HepG2 (cell line): ENCODE results near the gene EFNA3. TPM values are rescaled to one million over a fixed set of nuclear protein-coding genes. Genes with fewer than 3 reads are reported as not detected.

ENCODE experiments used
- CCDC6 ChIP-seq: sonication (generic); formaldehyde crosslinking; IDR thresholded peaks from 2 replicates; pipeline ENCODE4 v1.8.1; 2022; ENCODE audit warnings: mild to moderate bottlenecking, missing genetic modification reagents, moderate library complexity
- FOXA1 ChIP-seq, 2 experiments: fragments of 450-650 bp in 1 of 2; sonication (generic) in 1 of 2; formaldehyde crosslinking in 1 of 2; IDR thresholded peaks; 2 replicates each; pipeline versions ENCODE4 v1.4.0 to v1.6.1; 2016 to 2020; ENCODE audit warnings: missing genetic modification reagents in 1 of 2
- GRHL1 ChIP-seq: sonication (generic); formaldehyde crosslinking; conservative IDR thresholded peaks from 2 replicates; pipeline ENCODE4 v1.8.0; 2022; ENCODE audit warnings: missing genetic modification reagents
- HES4 ChIP-seq: sonication (generic); formaldehyde crosslinking; IDR thresholded peaks from 2 replicates; pipeline ENCODE4 v1.9.0; 2021; ENCODE audit warnings: mild to moderate bottlenecking, missing genetic modification reagents, borderline replicate concordance
- HMG20A ChIP-seq: IDR thresholded peaks from 2 replicates; pipeline ENCODE4 v1.6.1; 2016; ENCODE audit warnings: borderline replicate concordance
- MEIS1 ChIP-seq: sonication (generic); formaldehyde crosslinking; IDR thresholded peaks from 2 replicates; pipeline ENCODE4 v1.9.0; 2021; ENCODE audit warnings: mild to moderate bottlenecking, missing genetic modification reagents, moderate library complexity, borderline replicate concordance
- SOX6 ChIP-seq, 2 experiments: fragments of 450-650 bp in 1 of 2; sonication (generic) in 1 of 2; formaldehyde crosslinking in 1 of 2; IDR thresholded peaks; 2 replicates each; pipeline versions ENCODE4 v1.4.0 to v1.6.1; 2017 to 2020; ENCODE audit warnings: antibody characterized with exemption in 1 of 2, mild to moderate bottlenecking in 1 of 2, missing genetic modification reagents in 1 of 2
- SP1 ChIP-seq, 2 experiments: fragments of 450-650 bp in 1 of 2; sonication (generic) in 1 of 2; formaldehyde crosslinking in 1 of 2; IDR thresholded peaks; 2 replicates each; pipeline versions ENCODE4 v1.4.0 to v1.6.1; 2016 to 2020; ENCODE audit warnings: missing genetic modification reagents in 1 of 2
- TFDP1 ChIP-seq: IDR thresholded peaks from 2 replicates; pipeline ENCODE4 v1.6.1; 2016; ENCODE audit warnings: missing compliant biosample characterization, missing genetic modification reagents, borderline replicate concordance
- polyA plus RNA-seq, 8 experiments: library from polyadenylated mRNA; depleted of rRNA in 3 of 8; stranded (reverse) in 7 of 8; unstranded in 1 of 8; fragments of >200 nt; fragmentation: Illumina TruSeq in 4 of 8; extraction: Trizol in 4 of 8; gene quantifications; 2 replicates each; pipeline versions ENCODE4 v1.2.1 to v1.2.3, GENCODE V29; 2011 to 2016; ENCODE audit warnings: low read depth in 4 of 8, missing spikeins in 1 of 8, mixed read lengths in 1 of 8; ENCODE audit not compliant: insufficient read depth in 1 of 8
- total RNA-seq, 5 experiments: library from RNA; depleted of rRNA; stranded (reverse); fragments of >200 nt; fragmentation: Illumina TruSeq; extraction: Trizol; gene quantifications; 2 replicates each; pipeline ENCODE4 v1.2.3, GENCODE V29; 2016; ENCODE audit warnings: low read depth in 1 of 5
- TF ChIP-seq, protein P1 (sequence below): sonication (generic); formaldehyde crosslinking; IDR thresholded peaks from 2 replicates; pipeline ENCODE4; 2020; ENCODE audit warnings: missing genetic modification reagents, mild to moderate bottlenecking, borderline replicate concordance
- TF ChIP-seq, protein P2 (sequence below): sonication (generic); formaldehyde crosslinking; IDR thresholded peaks from 2 replicates; pipeline ENCODE4 v1.9.0; 2021; ENCODE audit warnings: mild to moderate bottlenecking, missing genetic modification reagents

EFNA3 gene
- total and polyA plus RNA-seq, 2 of the 13 experiments (the other 11 are each of a cell fraction or from before 2014, with no cell fraction given): 1.0 to 5.7 TPM

DNA sequence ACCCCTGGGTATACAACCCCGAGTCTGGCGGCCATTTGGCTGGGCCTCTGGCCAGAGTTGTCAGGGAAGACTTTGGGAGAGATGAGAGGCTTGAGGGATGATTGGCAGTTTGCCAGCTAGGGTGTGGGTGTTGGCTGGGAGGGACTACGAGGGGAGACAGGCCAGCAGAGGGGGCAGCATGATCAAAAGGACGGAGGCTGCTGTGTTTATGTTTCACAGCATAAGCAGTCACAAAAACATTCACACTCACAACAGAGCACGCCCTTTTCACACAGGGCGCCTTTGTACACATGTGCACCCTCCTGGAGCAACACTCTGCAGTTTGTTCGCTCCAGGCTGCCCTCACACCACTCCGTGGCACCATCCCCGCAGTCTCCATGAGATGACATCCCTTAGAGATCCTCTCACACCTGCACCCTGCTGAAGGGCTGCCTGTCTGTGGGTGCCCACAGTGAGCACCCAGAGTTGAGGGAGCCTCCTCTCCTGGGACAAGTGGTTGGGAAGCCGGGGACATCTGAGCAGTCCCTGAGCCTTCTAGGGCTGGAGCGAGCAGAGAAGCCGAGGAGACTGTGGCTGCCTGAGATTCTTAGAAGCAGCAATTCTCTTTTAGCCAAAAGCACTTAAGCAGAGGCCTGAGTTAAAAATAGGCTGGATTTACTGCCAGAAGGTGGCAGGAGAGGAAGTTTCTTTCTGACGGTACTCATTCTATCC is 15.4 kb downstream of the EFNA3 start (continued):
- TF ChIP-seq, protein P1, sequence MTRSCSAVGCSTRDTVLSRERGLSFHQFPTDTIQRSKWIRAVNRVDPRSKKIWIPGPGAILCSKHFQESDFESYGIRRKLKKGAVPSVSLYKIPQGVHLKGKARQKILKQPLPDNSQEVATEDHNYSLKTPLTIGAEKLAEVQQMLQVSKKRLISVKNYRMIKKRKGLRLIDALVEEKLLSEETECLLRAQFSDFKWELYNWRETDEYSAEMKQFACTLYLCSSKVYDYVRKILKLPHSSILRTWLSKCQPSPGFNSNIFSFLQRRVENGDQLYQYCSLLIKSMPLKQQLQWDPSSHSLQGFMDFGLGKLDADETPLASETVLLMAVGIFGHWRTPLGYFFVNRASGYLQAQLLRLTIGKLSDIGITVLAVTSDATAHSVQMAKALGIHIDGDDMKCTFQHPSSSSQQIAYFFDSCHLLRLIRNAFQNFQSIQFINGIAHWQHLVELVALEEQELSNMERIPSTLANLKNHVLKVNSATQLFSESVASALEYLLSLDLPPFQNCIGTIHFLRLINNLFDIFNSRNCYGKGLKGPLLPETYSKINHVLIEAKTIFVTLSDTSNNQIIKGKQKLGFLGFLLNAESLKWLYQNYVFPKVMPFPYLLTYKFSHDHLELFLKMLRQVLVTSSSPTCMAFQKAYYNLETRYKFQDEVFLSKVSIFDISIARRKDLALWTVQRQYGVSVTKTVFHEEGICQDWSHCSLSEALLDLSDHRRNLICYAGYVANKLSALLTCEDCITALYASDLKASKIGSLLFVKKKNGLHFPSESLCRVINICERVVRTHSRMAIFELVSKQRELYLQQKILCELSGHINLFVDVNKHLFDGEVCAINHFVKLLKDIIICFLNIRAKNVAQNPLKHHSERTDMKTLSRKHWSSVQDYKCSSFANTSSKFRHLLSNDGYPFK (CRISPR knock-in tag): peak; percentile 33; the same call in 1 of the 2 replicates
- TF ChIP-seq SP1 (IDR thresholded peaks at IDR 0.05) (no peak), SP1 (CRISPR knock-in tag; IDR thresholded peaks at IDR 0.05) (no peak), SOX6 (IDR thresholded peaks at IDR 0.05) (no peak), SOX6 (CRISPR knock-in tag; IDR thresholded peaks at IDR 0.05) (0 out of 2 replicates have a peak, but pooled peaks have one; percentile 13), GRHL1 (no peak), FOXA1 (IDR thresholded peaks at IDR 0.05) (no peak), FOXA1 (CRISPR knock-in tag; IDR thresholded peaks at IDR 0.05) (peak; percentile 16; the same call in 1 of the 2 replicates), CCDC6 (CRISPR knock-in tag) (no peak), MEIS1 (CRISPR knock-in tag) (no peak), HMG20A (peak; percentile 9; the same call in 1 of the 2 replicates), HES4 (CRISPR knock-in tag) (no peak; the same call in 1 of the 2 replicates), TFDP1 (CRISPR knock-in tag) (no peak)
- TF ChIP-seq, protein P2, sequence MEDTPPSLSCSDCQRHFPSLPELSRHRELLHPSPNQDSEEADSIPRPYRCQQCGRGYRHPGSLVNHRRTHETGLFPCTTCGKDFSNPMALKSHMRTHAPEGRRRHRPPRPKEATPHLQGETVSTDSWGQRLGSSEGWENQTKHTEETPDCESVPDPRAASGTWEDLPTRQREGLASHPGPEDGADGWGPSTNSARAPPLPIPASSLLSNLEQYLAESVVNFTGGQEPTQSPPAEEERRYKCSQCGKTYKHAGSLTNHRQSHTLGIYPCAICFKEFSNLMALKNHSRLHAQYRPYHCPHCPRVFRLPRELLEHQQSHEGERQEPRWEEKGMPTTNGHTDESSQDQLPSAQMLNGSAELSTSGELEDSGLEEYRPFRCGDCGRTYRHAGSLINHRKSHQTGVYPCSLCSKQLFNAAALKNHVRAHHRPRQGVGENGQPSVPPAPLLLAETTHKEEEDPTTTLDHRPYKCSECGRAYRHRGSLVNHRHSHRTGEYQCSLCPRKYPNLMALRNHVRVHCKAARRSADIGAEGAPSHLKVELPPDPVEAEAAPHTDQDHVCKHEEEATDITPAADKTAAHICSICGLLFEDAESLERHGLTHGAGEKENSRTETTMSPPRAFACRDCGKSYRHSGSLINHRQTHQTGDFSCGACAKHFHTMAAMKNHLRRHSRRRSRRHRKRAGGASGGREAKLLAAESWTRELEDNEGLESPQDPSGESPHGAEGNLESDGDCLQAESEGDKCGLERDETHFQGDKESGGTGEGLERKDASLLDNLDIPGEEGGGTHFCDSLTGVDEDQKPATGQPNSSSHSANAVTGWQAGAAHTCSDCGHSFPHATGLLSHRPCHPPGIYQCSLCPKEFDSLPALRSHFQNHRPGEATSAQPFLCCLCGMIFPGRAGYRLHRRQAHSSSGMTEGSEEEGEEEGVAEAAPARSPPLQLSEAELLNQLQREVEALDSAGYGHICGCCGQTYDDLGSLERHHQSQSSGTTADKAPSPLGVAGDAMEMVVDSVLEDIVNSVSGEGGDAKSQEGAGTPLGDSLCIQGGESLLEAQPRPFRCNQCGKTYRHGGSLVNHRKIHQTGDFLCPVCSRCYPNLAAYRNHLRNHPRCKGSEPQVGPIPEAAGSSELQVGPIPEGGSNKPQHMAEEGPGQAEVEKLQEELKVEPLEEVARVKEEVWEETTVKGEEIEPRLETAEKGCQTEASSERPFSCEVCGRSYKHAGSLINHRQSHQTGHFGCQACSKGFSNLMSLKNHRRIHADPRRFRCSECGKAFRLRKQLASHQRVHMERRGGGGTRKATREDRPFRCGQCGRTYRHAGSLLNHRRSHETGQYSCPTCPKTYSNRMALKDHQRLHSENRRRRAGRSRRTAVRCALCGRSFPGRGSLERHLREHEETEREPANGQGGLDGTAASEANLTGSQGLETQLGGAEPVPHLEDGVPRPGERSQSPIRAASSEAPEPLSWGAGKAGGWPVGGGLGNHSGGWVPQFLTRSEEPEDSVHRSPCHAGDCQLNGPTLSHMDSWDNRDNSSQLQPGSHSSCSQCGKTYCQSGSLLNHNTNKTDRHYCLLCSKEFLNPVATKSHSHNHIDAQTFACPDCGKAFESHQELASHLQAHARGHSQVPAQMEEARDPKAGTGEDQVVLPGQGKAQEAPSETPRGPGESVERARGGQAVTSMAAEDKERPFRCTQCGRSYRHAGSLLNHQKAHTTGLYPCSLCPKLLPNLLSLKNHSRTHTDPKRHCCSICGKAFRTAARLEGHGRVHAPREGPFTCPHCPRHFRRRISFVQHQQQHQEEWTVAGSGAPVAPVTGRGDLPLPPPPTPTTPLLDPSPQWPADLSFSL (CRISPR knock-in tag): peak; percentile 85
